GM20000 (cell line): ENCODE data around the gene TNFRSF19.

Experiments
- DNase-seq: peaks from one replicate; pipeline ENCODE4 v3.0.0; 2012; ENCODE audit warnings: low spot score
- CTCF ChIP-seq: IDR thresholded peaks from 2 replicates; pipeline ENCODE4 v1.5.1; 2012; ENCODE audit warnings: mild to moderate bottlenecking, control low read depth; ENCODE audit errors: extremely low read depth, missing control alignments

TNFRSF19 gene

GRCh38 chr13:23697772-23698313 lies 127.6 kb downstream of the TNFRSF19 start:
- no peak for TF ChIP-seq CTCF
- no peak for DNase-seq

- TF ChIP-seq CTCF = no peak
- no peak for DNase-seq
These were observed 129.1 kb downstream of the TNFRSF19 start for GRCh38 chr13:23699271-23699670.

- DNase-seq = no peak
- no peak for TF ChIP-seq CTCF
These were observed 131.0 kb downstream of the TNFRSF19 start for GRCh38 chr13:23701186-23701585.

GRCh38 chr13:23701636-23702035 lies 131.4 kb downstream of the TNFRSF19 start:
- TF ChIP-seq CTCF = no peak
- no peak for DNase-seq

- no peak for DNase-seq
- no peak for TF ChIP-seq CTCF
These were observed 133.1 kb downstream of the TNFRSF19 start for GRCh38 chr13:23703246-23703860.

GRCh38 chr13:23705583-23705982 lies 135.4 kb downstream of the TNFRSF19 start:
- DNase-seq = no peak
- TF ChIP-seq CTCF = no peak

- no peak for DNase-seq
These were observed 137.5 kb downstream of the TNFRSF19 start for GRCh38 chr13:23707674-23708073.

More at GRCh38 chr13:23707674-23708073, 137.5 kb downstream of the TNFRSF19 start:
- peak; percentile 20 for TF ChIP-seq CTCF
